ENCODE data around the gene APOL4. TPM values are rescaled to one million over a fixed set of nuclear protein-coding genes. Genes with fewer than 3 reads are reported as not detected.
"Not testable (repeated sequence)": the region's sequence is repeated elsewhere in the genome, so short reads cannot be mapped to it uniquely, and the experiment has no call there.

APOL4 gene
- total and polyA plus RNA-seq, 3 donors from 2014 or later: 0.55 to 4.3 (median 4.3) TPM

DNA sequence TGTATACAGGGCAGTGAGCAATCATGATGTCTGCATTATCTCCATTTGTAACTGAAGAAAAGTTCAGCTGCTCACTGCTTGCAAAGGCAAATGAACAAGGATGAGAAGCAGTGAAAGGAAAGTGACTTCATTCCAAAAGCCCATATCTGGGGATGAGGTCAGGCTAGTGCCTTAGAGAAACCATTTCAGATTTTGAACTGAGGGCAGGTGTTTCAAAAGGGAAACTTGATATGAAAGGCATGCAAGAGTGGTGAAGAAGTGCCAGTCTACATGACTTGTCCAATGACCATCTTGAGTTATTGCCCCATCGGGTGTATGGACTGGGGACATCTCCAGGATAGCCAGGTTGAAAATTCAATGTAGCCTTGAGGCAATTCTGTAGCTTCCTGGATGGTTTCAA is 7.3 kb upstream of the APOL4 start:
- Histone ChIP-seq H3K9me3 (no peaks in the 10 kb centered on the region), H3K36me3 (ENCODE audit: low read depth, missing control alignments) (no peaks in the 10 kb centered on the region), H3K4me3 (no peak overlapping the region), H3K4me1 (peaks cover 20% of the 10 kb centered on the region), H3K27ac (no peak overlapping the region), H3K27me3 (no peaks in the 10 kb centered on the region)
- intact Hi-C loops (cut with DNase I; ENCODE audit: low total_unique reads): no loop called here
- WGBS, 2 donors: 82 to 93% methylated on average over 1 of the region's 1 CpG
- no peak for DNase-seq
- TF ChIP-seq POLR2A (IDR thresholded peaks at IDR 0.05): no peak
- TF ChIP-seq, protein P1, sequence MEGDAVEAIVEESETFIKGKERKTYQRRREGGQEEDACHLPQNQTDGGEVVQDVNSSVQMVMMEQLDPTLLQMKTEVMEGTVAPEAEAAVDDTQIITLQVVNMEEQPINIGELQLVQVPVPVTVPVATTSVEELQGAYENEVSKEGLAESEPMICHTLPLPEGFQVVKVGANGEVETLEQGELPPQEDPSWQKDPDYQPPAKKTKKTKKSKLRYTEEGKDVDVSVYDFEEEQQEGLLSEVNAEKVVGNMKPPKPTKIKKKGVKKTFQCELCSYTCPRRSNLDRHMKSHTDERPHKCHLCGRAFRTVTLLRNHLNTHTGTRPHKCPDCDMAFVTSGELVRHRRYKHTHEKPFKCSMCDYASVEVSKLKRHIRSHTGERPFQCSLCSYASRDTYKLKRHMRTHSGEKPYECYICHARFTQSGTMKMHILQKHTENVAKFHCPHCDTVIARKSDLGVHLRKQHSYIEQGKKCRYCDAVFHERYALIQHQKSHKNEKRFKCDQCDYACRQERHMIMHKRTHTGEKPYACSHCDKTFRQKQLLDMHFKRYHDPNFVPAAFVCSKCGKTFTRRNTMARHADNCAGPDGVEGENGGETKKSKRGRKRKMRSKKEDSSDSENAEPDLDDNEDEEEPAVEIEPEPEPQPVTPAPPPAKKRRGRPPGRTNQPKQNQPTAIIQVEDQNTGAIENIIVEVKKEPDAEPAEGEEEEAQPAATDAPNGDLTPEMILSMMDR (IDR thresholded peaks at IDR 0.05): no peak

DNA sequence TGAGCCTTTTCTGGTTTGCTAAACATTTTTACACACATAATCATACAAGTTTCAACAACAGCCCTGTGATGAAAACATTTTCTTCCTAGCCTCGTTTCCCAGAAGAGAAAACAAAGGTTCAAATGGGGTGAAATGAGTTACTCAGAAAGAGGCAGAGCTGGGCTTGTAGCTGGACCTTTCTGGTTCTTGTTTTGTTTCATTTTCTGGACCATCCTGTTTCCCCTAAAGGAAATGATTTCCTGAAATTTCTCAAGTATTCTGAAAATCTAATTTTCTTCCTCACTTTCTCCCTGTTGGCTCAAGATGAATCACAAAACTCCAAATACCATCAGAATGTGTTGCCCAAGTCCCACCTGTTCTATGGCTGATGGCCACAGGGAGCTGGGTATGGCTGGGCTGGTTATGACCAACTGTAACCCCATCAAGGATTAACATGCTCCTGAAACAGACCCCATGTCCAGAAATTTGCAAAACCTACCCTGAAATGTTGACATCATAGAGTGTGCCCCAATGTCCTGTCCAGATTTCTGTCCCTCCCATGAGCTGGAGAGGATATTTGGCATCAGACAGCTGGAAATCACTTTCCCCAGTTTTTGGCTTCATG is 6.7 kb upstream of the APOL4 start:
- no peak overlapping the region for H3K4me3 ChIP-seq
- H3K27ac ChIP-seq: no peak overlapping the region
- no peaks in the 10 kb centered on the region for H3K9me3 ChIP-seq
- WGBS, 2 donors: 20 to 30% methylated on average over 1 of the region's 1 CpG
- DNase-seq: no peak
- H3K4me1 ChIP-seq: peaks cover 20% of the 10 kb centered on the region
- H3K36me3 ChIP-seq (ENCODE audit: low read depth, missing control alignments): no peaks in the 10 kb centered on the region
- H3K27me3 ChIP-seq: no peaks in the 10 kb centered on the region
- intact Hi-C loops (cut with DNase I; ENCODE audit: low total_unique reads): no loop called here
- TF ChIP-seq, protein P1 (IDR thresholded peaks at IDR 0.05): no peak
- TF ChIP-seq POLR2A (IDR thresholded peaks at IDR 0.05): no peak

DNA sequence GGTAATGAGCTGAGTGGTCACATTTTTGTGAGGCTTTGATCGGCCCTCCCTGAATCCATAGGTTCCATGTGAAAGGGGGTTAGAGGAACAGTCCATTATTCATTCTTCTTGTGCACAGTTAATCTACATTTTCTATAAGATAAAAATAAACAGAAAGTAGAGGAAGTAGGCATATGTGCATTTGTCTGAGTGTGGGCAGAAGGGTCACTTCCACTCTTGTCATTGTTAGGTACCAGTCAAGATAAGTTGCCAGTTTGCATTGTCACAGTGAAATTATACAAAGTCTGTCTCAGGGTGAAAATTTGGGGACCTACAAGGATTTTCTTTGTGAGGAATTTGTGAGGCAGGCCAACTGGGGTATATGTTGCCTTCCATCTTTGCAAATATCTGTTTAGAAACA is 4.6 kb upstream of the APOL4 start:
- intact Hi-C loops (cut with DNase I; ENCODE audit: low total_unique reads): no loop called here
- 92 to 94% methylated on average over 1 of the region's 1 CpG for WGBS, 2 donors
- DNase-seq: no peak
- no peak for TF ChIP-seq POLR2A (IDR thresholded peaks at IDR 0.05)
- TF ChIP-seq, protein P1 (IDR thresholded peaks at IDR 0.05): no peak
- Histone ChIP-seq H3K4me3 (no peak overlapping the region), H3K27me3 (no peaks in the 10 kb centered on the region), H3K4me1 (peaks cover 28% of the 10 kb centered on the region), H3K9me3 (no peaks in the 10 kb centered on the region), H3K27ac (no peak overlapping the region), H3K36me3 (ENCODE audit: low read depth, missing control alignments) (no peaks in the 10 kb centered on the region)

DNA sequence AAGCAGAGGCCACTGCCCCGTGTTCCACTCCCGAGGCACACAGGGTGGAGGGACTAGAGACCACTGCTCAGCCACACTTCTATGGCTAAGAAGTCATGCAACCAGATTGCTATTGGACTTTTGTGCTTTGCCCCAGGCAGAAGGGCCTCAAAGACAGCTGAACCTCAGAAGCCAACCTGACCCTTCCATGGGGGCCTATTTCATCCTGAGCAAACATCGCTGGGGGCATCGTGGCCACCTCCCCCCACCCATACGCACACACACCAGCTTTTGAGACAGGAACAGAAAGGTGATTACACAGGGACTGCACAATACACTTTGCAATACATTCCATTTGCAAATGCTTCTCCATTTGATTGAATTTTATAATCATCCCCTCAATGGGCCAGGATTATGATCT is 4.0 kb upstream of the APOL4 start:
- peaks cover 22% of the 10 kb centered on the region for H3K4me1 ChIP-seq
- H3K9me3 ChIP-seq; intact Hi-C loops (cut with DNase I; ENCODE audit: low total_unique reads); H3K27ac ChIP-seq; DNase-seq; H3K27me3 ChIP-seq; H3K36me3 ChIP-seq (ENCODE audit: low read depth, missing control alignments); H3K4me3 ChIP-seq: not testable (repeated sequence)
- WGBS, 2 donors: 80 to 96% methylated on average over 3 to 5 of the region's 5 CpGs

DNA sequence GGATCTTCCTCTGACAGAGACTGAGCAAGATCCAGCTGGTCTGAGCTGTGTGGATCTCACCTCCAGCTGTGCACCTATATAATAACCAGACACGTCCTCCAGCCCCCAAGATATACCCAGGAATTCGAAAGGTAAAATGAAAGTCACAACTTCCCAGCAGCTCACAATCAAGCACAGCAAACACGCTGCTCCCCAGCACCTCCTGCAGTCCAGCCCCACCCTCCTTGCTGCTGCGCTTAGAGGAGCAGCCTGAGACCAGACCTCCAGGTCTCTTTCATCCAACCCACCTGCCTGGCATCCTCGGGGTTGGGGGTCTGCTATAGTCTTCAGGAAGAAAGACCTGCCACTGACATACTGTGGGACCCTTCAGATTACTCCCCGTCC is 3.0 kb upstream of the APOL4 start:
- WGBS, 2 donors: 89% methylated on average over 6 of the region's 6 CpGs
- H3K4me1 ChIP-seq: peaks cover 19% of the 10 kb centered on the region
- intact Hi-C loops (cut with DNase I; ENCODE audit: low total_unique reads): no loop called here
- no peak overlapping the region for H3K27ac ChIP-seq
- TF ChIP-seq POLR2A (IDR thresholded peaks at IDR 0.05): no peak
- TF ChIP-seq, protein P1 (IDR thresholded peaks at IDR 0.05): no peak
- no peak overlapping the region for H3K4me3 ChIP-seq
- H3K36me3 ChIP-seq (ENCODE audit: low read depth, missing control alignments): no peaks in the 10 kb centered on the region
- DNase-seq: no peak
- no peaks in the 10 kb centered on the region for H3K27me3 ChIP-seq
- no peaks in the 10 kb centered on the region for H3K9me3 ChIP-seq

Measured in testis (tissue), 3 donors.